Measurements from ENCODE around the gene SHISA7.

The SHISA7 gene

DNA sequence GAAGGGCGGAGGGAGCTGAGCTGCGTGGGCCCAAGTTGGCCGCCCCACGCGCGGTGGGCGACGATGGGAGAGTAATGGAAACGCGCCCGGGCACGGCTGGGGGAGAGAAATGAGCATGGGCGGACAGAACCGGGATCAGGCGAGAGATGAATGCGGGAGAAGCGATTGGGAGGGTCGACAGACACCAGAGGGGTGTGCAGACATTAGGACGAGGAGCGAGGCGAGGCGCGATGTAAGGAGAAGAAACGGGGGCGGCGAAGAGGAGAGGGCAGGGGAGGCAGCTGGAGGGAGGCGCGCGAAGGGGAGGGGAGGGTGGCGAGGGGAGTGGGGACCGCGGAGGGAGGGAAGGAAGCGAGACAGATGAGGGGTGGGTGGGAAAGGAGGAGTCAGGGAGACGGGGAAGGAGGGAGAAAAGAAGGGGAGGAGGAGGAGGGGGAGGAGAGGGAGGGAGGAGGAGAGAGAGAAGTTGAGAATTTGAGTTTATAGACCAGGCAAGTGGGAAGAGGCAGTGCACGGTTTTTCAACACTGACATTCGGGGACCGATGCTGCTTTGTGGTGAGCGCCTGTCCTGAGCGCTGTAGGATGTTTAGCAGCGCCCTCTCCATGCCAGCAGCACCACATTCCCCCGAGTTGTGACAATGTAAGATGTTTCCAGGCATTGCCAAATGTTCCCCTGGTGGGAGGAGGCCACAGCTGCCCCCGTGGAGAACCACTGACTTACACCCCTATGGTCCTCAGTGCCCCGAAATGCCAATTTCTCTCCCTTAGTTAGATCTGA lies at the start of gene SHISA7:
Gene SHISA7, minus strand, starts transcription at position 256 of the 779 bp plus-strand sequence. CDS start 437 bp downstream, outside the sequence.
- DNase-seq: no peak

- DNase-seq: no peak
Observed at GRCh38 chr19:55492362-55492944, 49.4 kb upstream of the SHISA7 start.

DNA sequence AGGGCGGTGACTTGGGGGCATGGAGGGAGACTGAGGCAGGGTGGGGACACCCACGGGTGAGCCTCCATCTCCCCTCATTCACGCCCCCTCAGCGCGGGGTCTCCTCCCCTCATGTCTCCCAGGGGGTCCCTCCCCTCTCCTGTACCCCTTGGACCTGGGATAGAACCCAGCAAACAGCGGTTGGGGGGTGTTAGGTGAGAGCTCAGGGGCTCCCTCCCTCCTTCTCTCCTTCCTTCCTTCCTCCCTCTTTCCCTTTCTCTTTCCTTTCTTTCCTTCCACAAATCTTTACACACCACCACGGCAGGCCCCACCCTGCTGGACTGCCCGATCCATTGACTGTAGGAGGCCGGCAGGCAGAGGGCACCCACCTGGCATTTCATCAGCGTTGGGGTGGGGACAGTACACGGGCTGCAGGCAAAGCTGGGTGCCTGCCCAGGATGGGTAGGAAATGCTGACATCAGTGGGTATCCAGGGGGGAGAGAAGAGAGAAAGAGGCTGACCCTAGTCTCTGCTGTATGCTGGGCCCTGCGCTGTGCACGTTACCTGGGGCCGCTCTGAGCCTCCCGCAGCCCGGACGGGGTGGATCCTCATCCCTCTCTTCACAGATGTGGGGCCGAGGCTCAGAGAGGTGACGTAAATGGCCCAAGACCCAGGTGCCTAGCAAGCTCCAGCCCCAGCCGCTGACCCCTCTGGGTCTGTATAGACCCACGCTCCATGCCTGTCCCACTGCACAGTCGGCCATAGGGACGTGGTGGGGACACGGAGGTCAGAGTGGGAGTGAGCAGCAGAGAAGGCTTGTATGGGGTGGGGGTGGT lies 48.7 kb upstream of the SHISA7 start:
- DNase-seq: no peak

GRCh38 chr19:55490478-55491432 lies 47.7 kb upstream of the SHISA7 start:
- no peak for DNase-seq

- no peak for DNase-seq
Observed at GRCh38 chr19:55489711-55490477, 46.8 kb upstream of the SHISA7 start.

DNA sequence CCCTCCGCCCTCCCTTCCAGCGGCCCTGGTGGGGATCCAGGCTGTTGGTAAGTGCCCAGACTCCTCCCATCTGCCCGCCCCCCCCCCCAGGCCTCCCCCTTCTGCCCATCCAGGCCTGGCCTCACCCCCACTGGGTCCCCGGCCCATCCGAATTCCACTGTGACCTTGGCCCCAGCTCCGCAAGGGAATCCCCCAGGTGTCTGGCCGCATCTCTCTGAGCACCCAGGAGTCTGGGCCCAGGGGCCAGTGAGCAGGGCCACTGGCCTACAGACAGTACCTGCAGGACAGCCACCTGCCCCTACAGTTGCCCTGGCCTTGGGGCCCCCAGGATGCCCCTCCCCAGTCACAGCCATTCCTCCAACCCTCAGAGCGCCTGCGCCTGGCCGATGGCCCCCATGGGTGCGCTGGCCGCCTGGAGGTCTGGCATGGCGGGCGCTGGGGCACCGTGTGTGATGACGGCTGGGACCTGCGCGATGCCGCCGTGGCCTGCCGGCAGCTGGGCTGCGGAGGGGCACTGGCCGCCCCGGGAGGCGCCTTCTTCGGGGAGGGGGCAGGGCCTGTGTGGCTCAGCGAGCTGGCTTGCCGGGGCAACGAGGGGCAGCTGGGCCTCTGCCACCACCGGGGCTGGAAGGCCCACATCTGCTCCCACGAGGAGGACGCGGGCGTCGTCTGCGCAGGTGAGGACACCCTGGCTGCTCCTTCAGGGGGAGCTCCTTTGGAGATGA lies 46.0 kb upstream of the SHISA7 start:
- DNase-seq: no peak

DNA sequence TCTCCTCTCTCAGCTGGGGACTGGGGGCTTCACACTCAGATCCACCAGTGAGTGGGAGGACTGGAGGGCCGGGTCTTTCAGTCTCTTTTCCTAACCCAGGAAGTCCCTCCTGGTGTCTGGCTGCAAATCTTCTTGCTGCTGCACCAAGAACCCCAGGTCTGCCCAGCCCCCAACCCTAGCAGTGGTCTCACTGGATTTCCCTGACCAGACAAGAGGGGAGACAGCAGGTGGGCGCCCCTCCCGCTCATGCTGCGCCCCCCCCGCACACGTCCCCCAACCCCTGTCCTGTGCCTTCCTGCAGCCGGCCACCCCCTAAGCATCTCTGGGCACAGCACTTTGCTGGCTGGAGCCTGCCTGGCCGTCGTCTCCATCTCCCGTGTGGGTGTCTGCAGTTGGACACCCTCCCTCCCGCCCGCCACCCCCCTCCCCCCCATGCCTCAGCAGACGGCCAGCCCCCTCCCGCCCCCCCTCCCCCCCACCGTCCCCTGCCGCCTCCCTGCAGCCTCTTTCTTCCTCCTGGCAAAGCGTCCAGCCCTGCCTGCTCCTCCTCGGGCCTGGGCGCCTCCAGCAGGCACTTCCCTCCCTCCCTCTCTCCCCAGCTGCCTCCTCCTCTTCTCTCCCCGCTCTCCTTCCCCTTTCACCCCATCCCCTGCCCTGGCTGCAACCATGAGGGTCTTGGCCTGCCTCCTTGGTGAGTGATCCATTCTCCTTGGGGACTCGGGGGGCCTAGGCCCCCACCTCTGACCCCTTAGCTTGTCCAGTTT lies 45.0 kb upstream of the SHISA7 start, which contains the start of gene SSC5D:
Gene SSC5D, plus strand, starts transcription at position 513 of the 764 bp plus-strand sequence. Its CDS starts 154 bp downstream, at position 667.
- no peak for DNase-seq

GRCh38 chr19:55486971-55487923 lies 44.1 kb upstream of the SHISA7 start:
- DNase-seq: no peak

DNA sequence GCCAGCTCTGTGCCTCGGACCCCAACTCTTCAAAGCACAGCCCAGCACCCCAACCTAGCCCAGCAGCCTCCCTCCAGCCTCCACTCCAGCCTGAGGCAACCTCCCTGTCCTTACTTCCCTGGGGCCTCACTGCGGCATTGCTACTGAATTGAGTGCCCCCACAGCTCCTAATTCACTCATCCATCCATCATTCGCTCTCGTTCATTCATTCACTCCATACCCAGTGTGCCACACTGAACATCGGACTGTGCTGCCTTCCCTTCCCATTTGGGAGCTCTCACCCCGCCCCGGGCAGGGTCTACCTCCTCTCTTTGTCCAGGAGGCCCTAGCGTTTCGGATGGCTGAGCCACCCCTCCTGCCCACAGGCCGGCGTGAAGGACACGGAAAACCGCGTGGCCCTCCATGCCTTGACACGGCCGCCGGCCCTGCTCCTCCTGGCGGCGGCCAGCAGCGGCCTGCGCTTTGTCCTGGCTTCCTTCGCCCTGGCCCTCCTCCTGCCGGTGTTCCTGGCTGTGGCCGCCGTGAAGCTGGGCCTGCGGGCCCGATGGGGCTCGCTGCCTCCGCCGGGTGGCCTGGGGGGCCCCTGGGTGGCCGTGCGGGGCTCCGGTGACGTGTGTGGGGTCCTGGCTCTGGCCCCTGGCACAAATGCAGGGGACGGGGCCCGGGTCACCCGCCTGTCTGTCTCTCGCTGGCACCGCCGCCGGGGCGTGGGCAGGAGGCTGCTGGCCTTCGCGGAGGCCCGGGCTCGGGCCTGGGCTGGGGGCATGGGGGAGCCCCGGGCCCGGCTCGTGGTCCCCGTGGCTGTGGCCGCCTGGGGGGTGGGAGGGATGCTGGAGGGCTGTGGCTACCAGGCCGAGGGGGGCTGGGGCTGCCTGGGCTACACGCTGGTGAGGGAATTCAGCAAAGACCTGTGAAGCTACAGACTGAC lies 43.2 kb upstream of the SHISA7 start:
- no peak for DNase-seq

DNA sequence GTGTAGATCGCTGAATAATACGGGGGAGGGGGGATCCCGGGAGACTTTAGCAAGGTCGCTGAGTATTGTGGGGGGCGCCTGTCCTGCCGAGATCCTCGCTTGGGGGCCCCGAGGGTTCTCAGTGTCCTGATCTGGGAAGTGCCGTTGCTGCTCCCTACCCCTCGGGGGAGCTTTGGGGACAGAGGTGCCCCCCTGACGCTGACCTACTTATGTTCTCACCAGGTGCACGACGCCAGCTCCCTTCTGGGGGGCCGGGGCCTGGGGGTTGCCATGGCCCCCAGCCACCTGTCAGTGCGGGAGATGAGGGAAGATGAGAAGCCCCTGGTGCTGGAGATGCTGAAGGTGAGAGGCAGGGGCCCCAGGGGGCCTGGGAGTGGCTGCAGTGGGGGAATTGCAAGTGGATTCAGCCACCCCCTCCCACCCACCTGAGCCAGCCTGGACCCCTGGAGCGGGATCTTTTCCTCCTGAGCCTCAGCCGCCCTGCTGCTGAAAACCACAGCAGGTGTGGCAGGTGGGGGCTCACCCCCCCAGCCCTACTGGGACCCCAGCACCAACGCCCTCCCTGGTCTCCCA lies 42.4 kb upstream of the SHISA7 start:
- DNase-seq: no peak

DNA sequence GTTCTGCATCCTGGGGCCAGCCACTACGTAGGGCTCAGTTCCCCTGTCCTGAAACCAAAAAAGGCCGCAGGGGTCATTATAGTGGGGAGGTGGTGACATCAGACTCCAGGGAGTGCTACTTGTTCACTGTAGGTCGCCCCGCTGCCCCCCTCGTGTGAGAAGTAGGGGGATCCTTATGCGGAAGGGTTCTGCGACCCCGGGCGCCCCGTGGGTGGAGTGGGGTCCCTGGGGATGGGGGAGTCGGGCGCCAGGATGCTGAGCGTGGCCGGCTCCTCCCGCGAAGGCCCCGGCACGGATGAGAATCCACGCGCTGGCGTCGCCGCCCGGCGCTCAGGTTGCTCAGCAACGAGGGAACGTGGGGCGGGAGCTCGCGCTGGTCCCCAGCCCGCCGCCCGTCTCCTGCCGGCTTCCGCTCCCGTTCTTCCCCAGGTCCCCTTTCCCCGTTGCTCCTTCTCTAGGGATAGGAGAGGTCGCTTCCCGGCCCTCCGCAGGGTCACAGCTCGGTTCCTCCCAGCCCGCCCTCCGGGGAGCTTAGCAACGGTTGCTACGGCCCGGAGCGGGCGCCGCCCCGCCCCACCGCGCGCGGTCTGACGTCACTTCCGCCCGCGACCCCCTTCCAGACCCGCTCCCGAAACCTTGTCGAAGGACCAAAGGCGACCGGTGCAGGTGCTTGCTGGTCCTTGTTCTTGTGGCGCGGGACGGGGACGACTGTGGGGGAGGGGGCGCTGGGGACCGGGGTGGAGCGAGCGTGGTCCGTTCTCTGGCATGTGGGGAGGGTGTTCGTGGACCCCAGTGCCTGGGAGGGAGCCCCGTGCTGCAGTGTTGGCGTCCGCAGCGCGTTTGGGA lies 41.7 kb upstream of the SHISA7 start, which contains the start of gene NAT14:
Gene NAT14, plus strand, starts transcription at position 596 of the 846 bp plus-strand sequence. CDS start 521 bp downstream, outside the sequence.
- DNase-seq: peak; percentile 61

- DNase-seq: no peak
Observed at GRCh38 chr19:55483706-55484592, 40.8 kb upstream of the SHISA7 start.

DNA sequence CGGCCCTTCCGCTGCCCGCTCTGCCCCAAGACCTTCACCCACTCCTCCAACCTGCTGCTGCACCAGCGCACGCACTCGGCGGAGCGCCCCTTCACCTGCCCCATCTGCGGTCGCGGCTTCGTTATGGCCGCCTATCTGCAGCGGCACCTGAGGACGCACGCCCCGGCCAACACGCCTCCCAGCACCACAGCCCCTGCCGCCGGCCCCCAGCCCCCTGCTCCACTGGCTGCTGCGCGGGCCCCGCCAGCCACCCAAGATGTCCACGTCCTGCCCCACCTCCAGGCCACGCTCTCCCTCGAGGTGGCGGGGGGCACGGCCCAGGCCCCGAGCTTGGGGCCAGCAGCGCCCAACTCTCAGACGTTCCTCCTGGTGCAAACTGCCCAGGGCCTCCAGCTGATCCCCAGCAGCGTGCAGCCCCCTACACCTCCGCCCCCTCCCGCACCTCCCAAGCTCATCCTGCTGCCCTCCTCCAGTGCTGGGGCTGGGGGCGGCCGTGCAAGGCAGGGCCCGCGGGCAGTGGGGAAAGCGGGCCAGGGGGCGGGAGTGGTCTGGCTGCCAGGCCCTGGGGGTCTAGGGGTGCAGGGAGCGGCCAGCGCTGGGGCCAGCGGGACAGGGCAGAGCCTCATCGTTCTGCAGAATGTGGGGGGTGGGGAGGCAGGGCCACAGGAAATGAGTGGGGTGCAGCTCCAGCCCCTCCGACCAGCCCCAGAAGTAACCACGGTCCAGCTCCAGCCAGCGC lies 40.0 kb upstream of the SHISA7 start:
- DNase-seq: no peak

All from activated CD4-positive, CD25-positive, alpha-beta regulatory T cell treated with anti-CD3 and anti-CD28 coated beads, Interleukin-2, amount 50 U/mL, for 72 hours (primary cell).